Testis (tissue), 2 donors: ENCODE measurements around the gene AK9.

Source experiments
- CTCF ChIP-seq, 3 experiments: fragments of 450-650 bp in 2 of 3; fragments of 200-600 bp in 1 of 3; sonication (generic) in 1 of 3; IDR thresholded peaks; one replicate each; pipeline ENCODE4 v1.5.1; 2016 to 2019; ENCODE audit warnings: antibody characterized with exemption in 3 of 3, mild to moderate bottlenecking in 2 of 3, moderate library complexity in 1 of 3
- POLR2A ChIP-seq: fragments of 450-650 bp; IDR thresholded peaks from one replicate; pipeline ENCODE4 v1.6.1; 2017; ENCODE audit warnings: antibody characterized with exemption, mild to moderate bottlenecking, moderate library complexity

DNA sequence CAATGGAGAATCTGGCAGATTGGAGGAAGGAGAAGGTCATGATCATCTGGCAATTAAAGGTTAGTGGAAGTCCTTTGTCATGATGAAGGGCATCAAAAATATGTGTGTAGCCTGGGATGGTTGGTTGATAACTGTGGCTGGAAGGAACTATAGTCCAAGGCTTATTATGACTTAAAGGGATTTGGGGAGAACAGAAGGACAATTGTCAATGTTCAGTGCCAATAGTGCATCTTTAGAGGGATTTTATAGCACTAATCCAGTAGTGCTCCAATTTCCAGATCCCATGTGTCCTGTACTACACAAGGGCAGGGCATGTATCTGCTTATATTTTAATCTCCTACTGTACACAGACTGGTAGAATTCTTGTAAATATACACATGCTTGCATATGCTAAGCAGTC, 203.0 kb downstream of the AK9 start:
- no peak for TF ChIP-seq CTCF (IDR thresholded peaks at IDR 0.05)
- no peak for TF ChIP-seq POLR2A
